HepG2 (cell line): ENCODE measurements around the gene TRIM59. TPM values are rescaled to one million over a fixed set of nuclear protein-coding genes. Genes with fewer than 3 reads are reported as not detected.

ENCODE experiments used
- ATAC-seq: fragments of 200-7000 bp; cut with Tn5 transposase; 3 replicates; pipeline ENCODE4 v1.9.1; 2020; ENCODE audit warnings: mild to moderate bottlenecking, moderate library complexity
- BruUV-seq: library from RNA; stranded (reverse); fragments of 400-500 nt; replicated peaks from 2 replicates; lab custom pipeline; 2021; lab: Mats Ljungman, UMichigan
- CTCF ChIA-PET: fragments of 300-600 bp; formaldehyde crosslinking; extraction: SDS; loops from one replicate; lab custom pipeline; 2021; ENCODE audit warnings: low total read pairs, inconsistent platforms, low intra/inter-chr PET ratio; lab: Yijun Ruan, JAX
- POLR2A ChIA-PET: fragments of 350-600 bp; sonication (Branson Sonifier 250); formaldehyde crosslinking; loops from one replicate; lab custom pipeline; 2020; ENCODE audit warnings: antibody characterized with exemption, inconsistent platforms; lab: Yijun Ruan, JAX
- DNase-seq: peaks from one replicate; pipeline ENCODE4 v3.0.0-alpha.2; 2015; ENCODE audit warnings: low spot score
- FAIRE-seq: peaks from 3 replicates; lab custom pipeline; 2011; peaks lifted over from hg19 to GRCh38; lab: Jason Lieb, UNC
- H2AFZ ChIP-seq: one replicate; pipeline ENCODE4 v1.6.1; 2011; ENCODE audit warnings: low read length, inconsistent platforms
- H3K27ac ChIP-seq: fragments of 300-600 bp; 3 replicates; pipeline ENCODE4 v1.8.0; 2011; ENCODE audit warnings: mixed run types, mild to moderate bottlenecking, mixed read lengths, low read length, inconsistent platforms; ENCODE audit not compliant: insufficient read depth; ENCODE audit errors: extremely low read length
- H3K27me3 ChIP-seq, 2 experiments: fragments of 200-600 bp in 1 of 2; 2 replicates in 1 of 2; 3 replicates in 1 of 2; pipeline versions ENCODE4 v1.6.0 to v1.8.0; 2011; ENCODE audit warnings: low read length in 2 of 2, mild to moderate bottlenecking in 2 of 2, moderate library complexity in 2 of 2, inconsistent platforms in 1 of 2; ENCODE audit not compliant: insufficient read depth in 2 of 2, control insufficient read depth in 1 of 2
- H3K36me3 ChIP-seq, 2 experiments: fragments of 200-600 bp in 1 of 2; replicated peaks in 1 of 2; 2 replicates in 1 of 2; 3 replicates in 1 of 2; pipeline versions ENCODE4 v1.5.1 to v1.8.0; 2011; ENCODE audit warnings: low read length in 2 of 2, inconsistent platforms in 1 of 2; ENCODE audit not compliant: insufficient read depth in 2 of 2, control insufficient read depth in 1 of 2
- H3K4me1 ChIP-seq: 2 replicates; pipeline ENCODE4 v1.5.1; 2012; ENCODE audit warnings: low read length, inconsistent platforms; ENCODE audit not compliant: insufficient read depth
- H3K4me2 ChIP-seq: 2 replicates; pipeline ENCODE4 v1.6.0; 2011; ENCODE audit warnings: low read depth, low read length, inconsistent platforms
- H3K4me3 ChIP-seq, 3 experiments: fragments of 200-600 bp in 1 of 3; sonication (generic), shearing (Covaris generic) in 1 of 3; replicated peaks in 1 of 3; 2 replicates each; pipeline ENCODE4 v1.5.1; 2011 to 2016; ENCODE audit warnings: low read length in 3 of 3, inconsistent platforms in 2 of 3, low read depth in 2 of 3, mild to moderate bottlenecking in 2 of 3, control low read depth in 1 of 3, mixed read lengths in 1 of 3; ENCODE audit not compliant: insufficient read depth in 1 of 3
- H3K79me2 ChIP-seq: one replicate; pipeline ENCODE4 v1.6.1; 2011; ENCODE audit warnings: low read length, inconsistent platforms; ENCODE audit not compliant: insufficient read depth
- H3K9ac ChIP-seq: 2 replicates; pipeline ENCODE4 v1.6.0; 2011; ENCODE audit warnings: mild to moderate bottlenecking, low read depth, low read length, inconsistent platforms; ENCODE audit not compliant: insufficient read depth
- H3K9me3 ChIP-seq: 2 replicates; pipeline ENCODE4 v1.5.1; 2012; ENCODE audit warnings: mild to moderate bottlenecking, low read length
- H4K20me1 ChIP-seq: 2 replicates; pipeline ENCODE4 v1.6.0; 2011; ENCODE audit warnings: inconsistent platforms, mild to moderate bottlenecking, low read length, moderate library complexity; ENCODE audit not compliant: insufficient read depth
- ESRRA ChIP-seq: sonication (generic); formaldehyde crosslinking; IDR thresholded peaks from 2 replicates; pipeline ENCODE4 v1.5.1; 2020; ENCODE audit warnings: mild to moderate bottlenecking, low read depth, missing genetic modification reagents
- HNRNPH1 ChIP-seq: fragments of 200-400 bp; formaldehyde crosslinking; optimal IDR thresholded peaks from 2 replicates; pipeline ENCODE3; 2017; ENCODE audit warnings: mild to moderate bottlenecking, low read depth, low read length
- KDM2A ChIP-seq: sonication (generic); formaldehyde crosslinking; IDR thresholded peaks from 2 replicates; pipeline ENCODE4 v1.4.0; 2020; ENCODE audit warnings: low read depth, missing genetic modification reagents, borderline replicate concordance
- KLF16 ChIP-seq, 2 experiments: sonication (generic) in 1 of 2; formaldehyde crosslinking in 1 of 2; IDR thresholded peaks; 2 replicates each; pipeline versions ENCODE4 v1.6.1 to v1.8.0; 2016 to 2023; ENCODE audit warnings: missing genetic modification reagents in 2 of 2, missing compliant biosample characterization in 1 of 2
- MAF1 ChIP-seq: sonication (generic); formaldehyde crosslinking; IDR thresholded peaks from 2 replicates; pipeline ENCODE4 v1.5.0; 2020; ENCODE audit warnings: missing genetic modification reagents, borderline replicate concordance
- SAFB2 ChIP-seq: sonication (generic); formaldehyde crosslinking; IDR thresholded peaks from 2 replicates; pipeline ENCODE4 v1.5.1; 2020; ENCODE audit warnings: missing genetic modification reagents, low read depth, mild to moderate bottlenecking, borderline replicate concordance
- SATB2 ChIP-seq: sonication (generic); formaldehyde crosslinking; IDR thresholded peaks from 2 replicates; pipeline ENCODE4 v1.5.0; 2020; ENCODE audit warnings: missing genetic modification reagents
- SSRP1 ChIP-seq: IDR thresholded peaks from 2 replicates; pipeline ENCODE4 v1.6.1; 2016; ENCODE audit warnings: control low read depth
- ZMYM3 ChIP-seq: sonication (generic); formaldehyde crosslinking; IDR thresholded peaks from 2 replicates; pipeline ENCODE4 v1.5.1; 2020; ENCODE audit warnings: mild to moderate bottlenecking, missing genetic modification reagents
- ZNF468 ChIP-seq: sonication (generic); formaldehyde crosslinking; IDR thresholded peaks from 2 replicates; pipeline ENCODE4 v1.8.0; 2022; ENCODE audit warnings: mild to moderate bottlenecking, moderate library complexity, missing genetic modification reagents
- ZNF709 ChIP-seq: sonication (generic); formaldehyde crosslinking; IDR thresholded peaks from 2 replicates; pipeline ENCODE4 v1.5.0; 2020; ENCODE audit warnings: mild to moderate bottlenecking, missing genetic modification reagents
- ZSCAN22 ChIP-seq: sonication (generic); formaldehyde crosslinking; IDR thresholded peaks from 2 replicates; pipeline ENCODE4 v1.4.0; 2020; ENCODE audit warnings: mild to moderate bottlenecking, missing genetic modification reagents
- WGBS: methylation state at CpG from one replicate; pipeline ENCODE4 v1.1.6; 2017; ENCODE audit warnings: low lambda C conversion rate; 5-methylcytosine and 5-hydroxymethylcytosine counted together
- in situ Hi-C: cut with HindIII; loops from 2 replicates; pipeline ENCODE4 v1.10.0; 2017; ENCODE audit warnings: low pct_unique_long_range_greater_than_20kb; ENCODE audit not compliant: extremely low pct_ligation_motif_present
- intact Hi-C: fragments of 100-400 bp; cut with micrococcal nuclease; formaldehyde crosslinking; loops from one replicate; pipeline ENCODE4 v1.10.0; 2022; ENCODE audit not compliant: unreplicated experiment
- polyA plus RNA-seq, 8 experiments: library from polyadenylated mRNA; depleted of rRNA in 3 of 8; stranded (reverse) in 7 of 8; unstranded in 1 of 8; fragments of >200 nt; fragmentation: Illumina TruSeq in 4 of 8; extraction: Trizol in 4 of 8; gene quantifications; 2 replicates each; pipeline versions ENCODE4 v1.2.1 to v1.2.3, GENCODE V29; 2011 to 2016; ENCODE audit warnings: low read depth in 4 of 8, missing spikeins in 1 of 8, mixed read lengths in 1 of 8; ENCODE audit not compliant: insufficient read depth in 1 of 8
- total RNA-seq, 5 experiments: library from RNA; depleted of rRNA; stranded (reverse); fragments of >200 nt; fragmentation: Illumina TruSeq; extraction: Trizol; gene quantifications; 2 replicates each; pipeline ENCODE4 v1.2.3, GENCODE V29; 2016; ENCODE audit warnings: low read depth in 1 of 5
- TF ChIP-seq, protein P1 (sequence below): sonication (generic); formaldehyde crosslinking; conservative IDR thresholded peaks from 2 replicates; pipeline ENCODE4 v1.4.0; 2020; ENCODE audit warnings: missing genetic modification reagents
- TF ChIP-seq, protein P2 (sequence below): sonication (generic); formaldehyde crosslinking; IDR thresholded peaks from 2 replicates; pipeline ENCODE4 v1.5.0; 2020; ENCODE audit warnings: mild to moderate bottlenecking, missing genetic modification reagents
- TF ChIP-seq, protein P3 (sequence below): sonication (generic); formaldehyde crosslinking; IDR thresholded peaks from 2 replicates; pipeline ENCODE4 v1.9.0; 2021; ENCODE audit warnings: missing genetic modification reagents, mild to moderate bottlenecking, borderline replicate concordance
- TF ChIP-seq, protein P4 (sequence below): sonication (generic); formaldehyde crosslinking; IDR thresholded peaks from 2 replicates; pipeline ENCODE4 v1.4.0; 2020; ENCODE audit warnings: missing genetic modification reagents; ENCODE audit errors: not compliant biosample characterization

The TRIM59 gene
- total and polyA plus RNA-seq, 2 of the 13 experiments (the other 11 are each of a cell fraction or from before 2014, with no cell fraction given), result 1.3 to 3.2 TPM

DNA sequence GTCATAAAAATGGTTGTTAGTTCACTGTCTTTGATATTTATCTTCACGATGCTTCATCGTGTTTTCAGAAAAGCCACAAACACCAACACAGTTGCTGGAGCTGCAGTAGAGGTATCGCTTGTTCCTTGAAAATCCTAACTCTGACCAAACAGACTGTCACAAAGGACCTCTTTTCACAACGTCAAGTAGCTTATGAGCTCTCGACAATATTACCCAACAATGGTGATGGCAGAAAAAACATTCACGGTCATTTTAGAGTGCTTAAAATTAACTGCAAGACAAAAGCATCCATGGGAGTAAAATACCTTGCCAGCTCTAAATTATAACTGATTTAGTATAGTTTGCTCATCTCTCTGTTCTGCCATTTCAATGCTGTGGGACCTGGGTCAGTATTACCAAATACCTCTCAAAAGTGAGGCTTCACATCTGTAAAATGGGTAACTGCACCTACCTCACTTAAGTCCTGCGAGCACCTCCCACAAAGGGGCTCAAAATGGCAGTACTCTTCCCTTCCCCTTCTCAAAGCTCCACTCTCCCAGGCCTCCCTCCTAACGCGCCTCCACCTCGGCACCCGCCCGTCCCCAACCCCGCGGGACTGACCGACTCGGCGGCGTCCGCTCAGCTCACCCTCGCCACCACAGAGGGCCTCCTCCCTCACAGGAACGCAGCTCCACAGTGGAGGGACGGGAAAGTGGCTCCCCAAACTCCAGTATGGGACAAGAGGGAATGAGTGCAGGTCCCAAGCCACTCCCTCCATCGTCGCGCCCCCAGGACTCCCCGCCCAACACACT is 546 bp downstream of the TRIM59 start:
- Histone ChIP-seq H3K27ac (peak overlapping the region; percentile 50), H3K4me2 (peak overlapping the region; percentile 71), H3K27me3 (no peaks in the 10 kb centered on the region; a peak in 2 of 5 replicates), H2AFZ (peak overlapping the region; percentile 36), H3K9me3 (no peaks in the 10 kb centered on the region), H3K4me1 (0 out of 2 replicates have a peak, but pooled peaks cover 11% of the 10 kb centered on the region), H3K9ac (peak overlapping the region; percentile 55), H3K79me2 (no peaks in the 10 kb centered on the region), H3K36me3 (no peaks in the 10 kb centered on the region), H3K4me3 (peak overlapping the region; percentile 54 to 78 (median 71)), H4K20me1 (no peaks in the 10 kb centered on the region)
- intact Hi-C loops (loop anchor here (2.0 kb wide), 1 partner anchor 48 kb away; no protein-coding TSS in a partner anchor), in situ Hi-C loops (no loop called here)
- POLR2A ChIA-PET, result interaction anchor here (1.1 to 1.3 kb wide), 3 partner anchors 11 to 37 kb away, joined by 3 to 6 read pairs (median 4); no protein-coding TSS in a partner anchor
- CTCF ChIA-PET, result no interaction called here
- peak; percentile 83 for ATAC-seq
- no peak for DNase-seq
- 10% methylated on average over 22 of the region's 26 CpGs for WGBS
- FAIRE-seq, result no peak
- TSS peak; percentile 65 for BruUV-seq
- TF ChIP-seq, protein P1, sequence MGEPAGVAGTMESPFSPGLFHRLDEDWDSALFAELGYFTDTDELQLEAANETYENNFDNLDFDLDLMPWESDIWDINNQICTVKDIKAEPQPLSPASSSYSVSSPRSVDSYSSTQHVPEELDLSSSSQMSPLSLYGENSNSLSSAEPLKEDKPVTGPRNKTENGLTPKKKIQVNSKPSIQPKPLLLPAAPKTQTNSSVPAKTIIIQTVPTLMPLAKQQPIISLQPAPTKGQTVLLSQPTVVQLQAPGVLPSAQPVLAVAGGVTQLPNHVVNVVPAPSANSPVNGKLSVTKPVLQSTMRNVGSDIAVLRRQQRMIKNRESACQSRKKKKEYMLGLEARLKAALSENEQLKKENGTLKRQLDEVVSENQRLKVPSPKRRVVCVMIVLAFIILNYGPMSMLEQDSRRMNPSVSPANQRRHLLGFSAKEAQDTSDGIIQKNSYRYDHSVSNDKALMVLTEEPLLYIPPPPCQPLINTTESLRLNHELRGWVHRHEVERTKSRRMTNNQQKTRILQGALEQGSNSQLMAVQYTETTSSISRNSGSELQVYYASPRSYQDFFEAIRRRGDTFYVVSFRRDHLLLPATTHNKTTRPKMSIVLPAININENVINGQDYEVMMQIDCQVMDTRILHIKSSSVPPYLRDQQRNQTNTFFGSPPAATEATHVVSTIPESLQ (CRISPR knock-in tag), result no peak
- TF ChIP-seq ZNF468, result no peak
- TF ChIP-seq KDM2A, result peak; percentile 36; the same call in 1 of the 2 replicates
- TF ChIP-seq ZNF709 (CRISPR knock-in tag), result no peak
- TF ChIP-seq, protein P2, sequence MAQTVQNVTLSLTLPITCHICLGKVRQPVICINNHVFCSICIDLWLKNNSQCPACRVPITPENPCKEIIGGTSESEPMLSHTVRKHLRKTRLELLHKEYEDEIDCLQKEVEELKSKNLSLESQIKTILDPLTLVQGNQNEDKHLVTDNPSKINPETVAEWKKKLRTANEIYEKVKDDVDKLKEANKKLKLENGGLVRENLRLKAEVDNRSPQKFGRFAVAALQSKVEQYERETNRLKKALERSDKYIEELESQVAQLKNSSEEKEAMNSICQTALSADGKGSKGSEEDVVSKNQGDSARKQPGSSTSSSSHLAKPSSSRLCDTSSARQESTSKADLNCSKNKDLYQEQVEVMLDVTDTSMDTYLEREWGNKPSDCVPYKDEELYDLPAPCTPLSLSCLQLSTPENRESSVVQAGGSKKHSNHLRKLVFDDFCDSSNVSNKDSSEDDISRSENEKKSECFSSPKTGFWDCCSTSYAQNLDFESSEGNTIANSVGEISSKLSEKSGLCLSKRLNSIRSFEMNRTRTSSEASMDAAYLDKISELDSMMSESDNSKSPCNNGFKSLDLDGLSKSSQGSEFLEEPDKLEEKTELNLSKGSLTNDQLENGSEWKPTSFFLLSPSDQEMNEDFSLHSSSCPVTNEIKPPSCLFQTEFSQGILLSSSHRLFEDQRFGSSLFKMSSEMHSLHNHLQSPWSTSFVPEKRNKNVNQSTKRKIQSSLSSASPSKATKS (CRISPR knock-in tag), result no peak
- TF ChIP-seq MAF1, result no peak
- no peak for TF ChIP-seq SATB2 (CRISPR knock-in tag)
- TF ChIP-seq, protein P3, sequence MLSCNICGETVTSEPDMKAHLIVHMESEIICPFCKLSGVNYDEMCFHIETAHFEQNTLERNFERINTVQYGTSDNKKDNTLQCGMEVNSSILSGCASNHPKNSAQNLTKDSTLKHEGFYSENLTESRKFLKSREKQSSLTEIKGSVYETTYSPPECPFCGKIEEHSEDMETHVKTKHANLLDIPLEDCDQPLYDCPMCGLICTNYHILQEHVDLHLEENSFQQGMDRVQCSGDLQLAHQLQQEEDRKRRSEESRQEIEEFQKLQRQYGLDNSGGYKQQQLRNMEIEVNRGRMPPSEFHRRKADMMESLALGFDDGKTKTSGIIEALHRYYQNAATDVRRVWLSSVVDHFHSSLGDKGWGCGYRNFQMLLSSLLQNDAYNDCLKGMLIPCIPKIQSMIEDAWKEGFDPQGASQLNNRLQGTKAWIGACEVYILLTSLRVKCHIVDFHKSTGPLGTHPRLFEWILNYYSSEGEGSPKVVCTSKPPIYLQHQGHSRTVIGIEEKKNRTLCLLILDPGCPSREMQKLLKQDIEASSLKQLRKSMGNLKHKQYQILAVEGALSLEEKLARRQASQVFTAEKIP (CRISPR knock-in tag), result no peak
- TF ChIP-seq ESRRA (CRISPR knock-in tag), result peak; percentile 40; the same call in 1 of the 2 replicates
- TF ChIP-seq SAFB2 (CRISPR knock-in tag), result no peak
- TF ChIP-seq, protein P4, sequence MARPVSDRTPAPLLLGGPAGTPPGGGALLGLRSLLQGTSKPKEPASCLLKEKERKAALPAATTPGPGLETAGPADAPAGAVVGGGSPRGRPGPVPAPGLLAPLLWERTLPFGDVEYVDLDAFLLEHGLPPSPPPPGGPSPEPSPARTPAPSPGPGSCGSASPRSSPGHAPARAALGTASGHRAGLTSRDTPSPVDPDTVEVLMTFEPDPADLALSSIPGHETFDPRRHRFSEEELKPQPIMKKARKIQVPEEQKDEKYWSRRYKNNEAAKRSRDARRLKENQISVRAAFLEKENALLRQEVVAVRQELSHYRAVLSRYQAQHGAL (CRISPR knock-in tag), result no peak
- TF ChIP-seq KLF16 (CRISPR knock-in tag; IDR thresholded peaks at IDR 0.05), result no peak
- peak; percentile 53; the same call in 1 of the 2 replicates for TF ChIP-seq ZMYM3 (CRISPR knock-in tag)
- no peak for TF ChIP-seq ZSCAN22
- no peak for TF ChIP-seq SSRP1 (CRISPR knock-in tag)
- TF ChIP-seq HNRNPH1, result no peak
